WTC11 (cell line): ENCODE results near the gene RCAN2. TPM values are rescaled to one million over a fixed set of nuclear protein-coding genes. Genes with fewer than 3 reads are reported as not detected.

Experiments
- ATAC-seq: fragments of 200-7000 bp; cut with Tn5 transposase; 2 replicates; pipeline ENCODE4 v1.10.0; 2021; ENCODE audit warnings: mild to moderate bottlenecking, moderate library complexity
- CTCF ChIA-PET: fragments of 300-600 bp; sonication (Branson Sonifier 250); formaldehyde crosslinking; loops from one replicate; lab custom pipeline; 2021; ENCODE audit warnings: antibody characterized with exemption; lab: Charles Lee
- POLR2A ChIA-PET: fragments of 350-600 bp; sonication (Branson Sonifier 250); formaldehyde crosslinking; loops from one replicate; lab custom pipeline; 2021; ENCODE audit warnings: antibody characterized with exemption; lab: Charles Lee
- DNase-seq: peaks from one replicate; pipeline ENCODE4 v3.0.0; 2021; ENCODE audit warnings: low spot score
- H3K27ac Mint-ChIP-seq: 2 replicates; pipeline ENCODE4 v1.8.0; 2021; ENCODE audit warnings: mixed read lengths
- H3K27me3 Mint-ChIP-seq: 2 replicates; pipeline ENCODE4 v1.8.0; 2021; ENCODE audit warnings: low read depth, mild to moderate bottlenecking, moderate library complexity, mixed read lengths
- H3K36me3 Mint-ChIP-seq: 2 replicates; pipeline ENCODE4 v1.8.0; 2021; ENCODE audit warnings: mixed read lengths
- H3K4me1 Mint-ChIP-seq: 2 replicates; pipeline ENCODE4 v1.8.0; 2022; ENCODE audit warnings: mixed read lengths
- H3K4me3 Mint-ChIP-seq: 2 replicates; pipeline ENCODE4 v1.8.0; 2021; ENCODE audit warnings: mild to moderate bottlenecking, moderate library complexity, mixed read lengths
- H3K9me3 Mint-ChIP-seq: 2 replicates; pipeline ENCODE4 v1.8.0; 2021; ENCODE audit warnings: mixed read lengths
- FOXP1 ChIP-seq: sonication (generic); formaldehyde crosslinking; IDR thresholded peaks from 2 replicates; pipeline ENCODE4 v1.8.0; 2022; ENCODE audit warnings: missing genetic modification reagents, mild to moderate bottlenecking, moderate library complexity, borderline replicate concordance
- NR1H2 ChIP-seq: sonication (generic); formaldehyde crosslinking; IDR thresholded peaks from 2 replicates; pipeline ENCODE4 v1.9.0; 2021; ENCODE audit warnings: mild to moderate bottlenecking, moderate library complexity, missing genetic modification reagents
- NR2C2 ChIP-seq: sonication (generic); formaldehyde crosslinking; IDR thresholded peaks from 2 replicates; pipeline ENCODE4 v1.8.0; 2022; ENCODE audit warnings: mild to moderate bottlenecking, missing genetic modification reagents
- OVOL2 ChIP-seq: fragments of 250-450 bp; sonication (Bioruptor Pico); IDR thresholded peaks from 2 replicates; pipeline ENCODE4 v1.9.0; 2021; ENCODE audit warnings: mild to moderate bottlenecking, borderline replicate concordance
- RELA ChIP-seq: sonication (generic); formaldehyde crosslinking; IDR thresholded peaks from 2 replicates; pipeline ENCODE4 v1.8.1; 2022; ENCODE audit warnings: missing genetic modification reagents, mild to moderate bottlenecking, borderline replicate concordance
- SOX15 ChIP-seq: fragments of 250-450 bp; sonication (Bioruptor Pico); IDR thresholded peaks from 2 replicates; pipeline ENCODE4 v1.9.0; 2021; ENCODE audit warnings: mild to moderate bottlenecking
- ZNF219 ChIP-seq: sonication (generic); formaldehyde crosslinking; IDR thresholded peaks from 2 replicates; pipeline ENCODE4 v1.8.0; 2023; ENCODE audit warnings: missing genetic modification reagents, mild to moderate bottlenecking, borderline replicate concordance
- total RNA-seq: library from RNA; stranded (reverse); gene quantifications from 3 replicates; pipeline ENCODE4 v1.2.3, GENCODE V29; 2021
- TF ChIP-seq, protein P1 (sequence below): sonication (generic); formaldehyde crosslinking; IDR thresholded peaks from 2 replicates; pipeline ENCODE4 v1.8.0; 2022; ENCODE audit warnings: missing genetic modification reagents
- TF ChIP-seq, protein P2 (sequence below): fragments of 250-450 bp; sonication (Bioruptor Pico); IDR thresholded peaks from 2 replicates; pipeline ENCODE4 v1.9.0; 2021; ENCODE audit warnings: moderate library complexity, mild to moderate bottlenecking, inconsistent platforms, borderline replicate concordance
- TF ChIP-seq, protein P3 (sequence below): sonication (generic); formaldehyde crosslinking; IDR thresholded peaks from 2 replicates; pipeline ENCODE4 v1.8.0; 2022; ENCODE audit warnings: mild to moderate bottlenecking, missing genetic modification reagents
- TF ChIP-seq, protein P4 (sequence below): sonication (generic); formaldehyde crosslinking; IDR thresholded peaks from 2 replicates; pipeline ENCODE4 v1.8.1; 2023; ENCODE audit warnings: mild to moderate bottlenecking, missing genetic modification reagents
- TF ChIP-seq, protein P5 (sequence below): sonication (generic); formaldehyde crosslinking; conservative IDR thresholded peaks from 2 replicates; pipeline ENCODE4 v1.8.1; 2023; ENCODE audit warnings: mild to moderate bottlenecking, low read depth, missing genetic modification reagents, moderate library complexity
- TF ChIP-seq, protein P6 (sequence below): sonication (generic); formaldehyde crosslinking; IDR thresholded peaks from 2 replicates; pipeline ENCODE4 v1.8.1; 2022; ENCODE audit warnings: mild to moderate bottlenecking, missing genetic modification reagents, moderate library complexity, borderline replicate concordance
- TF ChIP-seq, protein P7 (sequence below): sonication (generic); formaldehyde crosslinking; IDR thresholded peaks from 2 replicates; pipeline ENCODE4 v1.8.1; 2022; ENCODE audit warnings: mild to moderate bottlenecking, moderate library complexity, missing genetic modification reagents
- TF ChIP-seq, protein P8 (sequence below): fragments of 250-450 bp; sonication (Bioruptor Pico); IDR thresholded peaks from 2 replicates; pipeline ENCODE4 v1.9.0; 2021; ENCODE audit warnings: mild to moderate bottlenecking, borderline replicate concordance
- TF ChIP-seq, protein P9 (sequence below): sonication (generic); formaldehyde crosslinking; IDR thresholded peaks from 2 replicates; pipeline ENCODE4 v1.8.1; 2023; ENCODE audit warnings: mild to moderate bottlenecking, moderate library complexity, missing genetic modification reagents

The RCAN2 gene
- total RNA-seq, 1 experiment from 2014 or later = 3.9 TPM

DNA sequence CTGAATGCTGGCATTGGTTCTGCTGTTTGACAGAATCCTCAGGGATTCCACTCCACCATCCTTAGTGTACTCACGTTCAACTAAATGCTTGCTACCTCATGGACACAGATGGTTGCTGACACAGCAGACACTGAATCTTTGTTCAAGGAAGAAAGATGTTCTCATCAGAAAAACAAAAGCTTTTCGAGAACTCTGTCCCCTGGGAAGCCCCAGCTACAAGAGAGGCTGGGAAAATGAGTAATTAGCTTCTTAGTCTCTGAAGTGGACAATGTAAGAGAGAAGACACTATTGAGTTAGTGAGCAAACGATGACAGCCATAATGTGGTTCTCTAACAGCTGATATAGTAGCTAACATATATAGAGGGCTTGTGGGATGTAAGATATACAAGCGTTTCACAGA is 289.5 kb downstream of the RCAN2 start:
- Mint-ChIP-seq H3K9me3 (peaks cover 41% of the 10 kb centered on the region), H3K27me3 (no peaks in the 10 kb centered on the region; the same call in 1 of the 2 replicates), H3K27ac (no peak overlapping the region), H3K4me3 (no peak overlapping the region), H3K36me3 (peaks cover 10% of the 10 kb centered on the region; the same call in 1 of the 2 replicates), H3K4me1 (peaks cover 28% of the 10 kb centered on the region)
- TF ChIP-seq NR2C2 (CRISPR knock-in tag) = no peak
- no peak for TF ChIP-seq ZNF219 (CRISPR knock-in tag)
- no peak for TF ChIP-seq NR1H2 (CRISPR knock-in tag)
- TF ChIP-seq, protein P1, sequence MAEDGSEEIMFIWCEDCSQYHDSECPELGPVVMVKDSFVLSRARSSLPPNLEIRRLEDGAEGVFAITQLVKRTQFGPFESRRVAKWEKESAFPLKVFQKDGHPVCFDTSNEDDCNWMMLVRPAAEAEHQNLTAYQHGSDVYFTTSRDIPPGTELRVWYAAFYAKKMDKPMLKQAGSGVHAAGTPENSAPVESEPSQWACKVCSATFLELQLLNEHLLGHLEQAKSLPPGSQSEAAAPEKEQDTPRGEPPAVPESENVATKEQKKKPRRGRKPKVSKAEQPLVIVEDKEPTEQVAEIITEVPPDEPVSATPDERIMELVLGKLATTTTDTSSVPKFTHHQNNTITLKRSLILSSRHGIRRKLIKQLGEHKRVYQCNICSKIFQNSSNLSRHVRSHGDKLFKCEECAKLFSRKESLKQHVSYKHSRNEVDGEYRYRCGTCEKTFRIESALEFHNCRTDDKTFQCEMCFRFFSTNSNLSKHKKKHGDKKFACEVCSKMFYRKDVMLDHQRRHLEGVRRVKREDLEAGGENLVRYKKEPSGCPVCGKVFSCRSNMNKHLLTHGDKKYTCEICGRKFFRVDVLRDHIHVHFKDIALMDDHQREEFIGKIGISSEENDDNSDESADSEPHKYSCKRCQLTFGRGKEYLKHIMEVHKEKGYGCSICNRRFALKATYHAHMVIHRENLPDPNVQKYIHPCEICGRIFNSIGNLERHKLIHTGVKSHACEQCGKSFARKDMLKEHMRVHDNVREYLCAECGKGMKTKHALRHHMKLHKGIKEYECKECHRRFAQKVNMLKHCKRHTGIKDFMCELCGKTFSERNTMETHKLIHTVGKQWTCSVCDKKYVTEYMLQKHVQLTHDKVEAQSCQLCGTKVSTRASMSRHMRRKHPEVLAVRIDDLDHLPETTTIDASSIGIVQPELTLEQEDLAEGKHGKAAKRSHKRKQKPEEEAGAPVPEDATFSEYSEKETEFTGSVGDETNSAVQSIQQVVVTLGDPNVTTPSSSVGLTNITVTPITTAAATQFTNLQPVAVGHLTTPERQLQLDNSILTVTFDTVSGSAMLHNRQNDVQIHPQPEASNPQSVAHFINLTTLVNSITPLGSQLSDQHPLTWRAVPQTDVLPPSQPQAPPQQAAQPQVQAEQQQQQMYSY (CRISPR knock-in tag) = no peak
- TF ChIP-seq, protein P2, sequence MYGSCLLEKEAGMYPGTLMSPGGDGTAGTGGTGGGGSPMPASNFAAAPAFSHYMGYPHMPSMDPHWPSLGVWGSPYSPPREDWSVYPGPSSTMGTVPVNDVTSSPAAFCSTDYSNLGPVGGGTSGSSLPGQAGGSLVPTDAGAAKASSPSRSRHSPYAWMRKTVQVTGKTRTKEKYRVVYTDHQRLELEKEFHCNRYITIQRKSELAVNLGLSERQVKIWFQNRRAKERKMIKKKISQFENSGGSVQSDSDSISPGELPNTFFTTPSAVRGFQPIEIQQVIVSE = no peak
- TF ChIP-seq, protein P3, sequence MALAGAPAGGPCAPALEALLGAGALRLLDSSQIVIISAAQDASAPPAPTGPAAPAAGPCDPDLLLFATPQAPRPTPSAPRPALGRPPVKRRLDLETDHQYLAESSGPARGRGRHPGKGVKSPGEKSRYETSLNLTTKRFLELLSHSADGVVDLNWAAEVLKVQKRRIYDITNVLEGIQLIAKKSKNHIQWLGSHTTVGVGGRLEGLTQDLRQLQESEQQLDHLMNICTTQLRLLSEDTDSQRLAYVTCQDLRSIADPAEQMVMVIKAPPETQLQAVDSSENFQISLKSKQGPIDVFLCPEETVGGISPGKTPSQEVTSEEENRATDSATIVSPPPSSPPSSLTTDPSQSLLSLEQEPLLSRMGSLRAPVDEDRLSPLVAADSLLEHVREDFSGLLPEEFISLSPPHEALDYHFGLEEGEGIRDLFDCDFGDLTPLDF (CRISPR knock-in tag) = no peak
- TF ChIP-seq, protein P4, sequence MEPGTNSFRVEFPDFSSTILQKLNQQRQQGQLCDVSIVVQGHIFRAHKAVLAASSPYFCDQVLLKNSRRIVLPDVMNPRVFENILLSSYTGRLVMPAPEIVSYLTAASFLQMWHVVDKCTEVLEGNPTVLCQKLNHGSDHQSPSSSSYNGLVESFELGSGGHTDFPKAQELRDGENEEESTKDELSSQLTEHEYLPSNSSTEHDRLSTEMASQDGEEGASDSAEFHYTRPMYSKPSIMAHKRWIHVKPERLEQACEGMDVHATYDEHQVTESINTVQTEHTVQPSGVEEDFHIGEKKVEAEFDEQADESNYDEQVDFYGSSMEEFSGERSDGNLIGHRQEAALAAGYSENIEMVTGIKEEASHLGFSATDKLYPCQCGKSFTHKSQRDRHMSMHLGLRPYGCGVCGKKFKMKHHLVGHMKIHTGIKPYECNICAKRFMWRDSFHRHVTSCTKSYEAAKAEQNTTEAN = no peak
- TF ChIP-seq RELA (CRISPR knock-in tag) = no peak
- TF ChIP-seq, protein P5, sequence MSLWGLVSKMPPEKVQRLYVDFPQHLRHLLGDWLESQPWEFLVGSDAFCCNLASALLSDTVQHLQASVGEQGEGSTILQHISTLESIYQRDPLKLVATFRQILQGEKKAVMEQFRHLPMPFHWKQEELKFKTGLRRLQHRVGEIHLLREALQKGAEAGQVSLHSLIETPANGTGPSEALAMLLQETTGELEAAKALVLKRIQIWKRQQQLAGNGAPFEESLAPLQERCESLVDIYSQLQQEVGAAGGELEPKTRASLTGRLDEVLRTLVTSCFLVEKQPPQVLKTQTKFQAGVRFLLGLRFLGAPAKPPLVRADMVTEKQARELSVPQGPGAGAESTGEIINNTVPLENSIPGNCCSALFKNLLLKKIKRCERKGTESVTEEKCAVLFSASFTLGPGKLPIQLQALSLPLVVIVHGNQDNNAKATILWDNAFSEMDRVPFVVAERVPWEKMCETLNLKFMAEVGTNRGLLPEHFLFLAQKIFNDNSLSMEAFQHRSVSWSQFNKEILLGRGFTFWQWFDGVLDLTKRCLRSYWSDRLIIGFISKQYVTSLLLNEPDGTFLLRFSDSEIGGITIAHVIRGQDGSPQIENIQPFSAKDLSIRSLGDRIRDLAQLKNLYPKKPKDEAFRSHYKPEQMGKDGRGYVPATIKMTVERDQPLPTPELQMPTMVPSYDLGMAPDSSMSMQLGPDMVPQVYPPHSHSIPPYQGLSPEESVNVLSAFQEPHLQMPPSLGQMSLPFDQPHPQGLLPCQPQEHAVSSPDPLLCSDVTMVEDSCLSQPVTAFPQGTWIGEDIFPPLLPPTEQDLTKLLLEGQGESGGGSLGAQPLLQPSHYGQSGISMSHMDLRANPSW (CRISPR knock-in tag) = no peak
- TF ChIP-seq SOX15 = no peak
- ChIA-PET CTCF (no interaction called here), POLR2A (no interaction called here)
- DNase-seq (no peak), ATAC-seq (no peak)

DNA sequence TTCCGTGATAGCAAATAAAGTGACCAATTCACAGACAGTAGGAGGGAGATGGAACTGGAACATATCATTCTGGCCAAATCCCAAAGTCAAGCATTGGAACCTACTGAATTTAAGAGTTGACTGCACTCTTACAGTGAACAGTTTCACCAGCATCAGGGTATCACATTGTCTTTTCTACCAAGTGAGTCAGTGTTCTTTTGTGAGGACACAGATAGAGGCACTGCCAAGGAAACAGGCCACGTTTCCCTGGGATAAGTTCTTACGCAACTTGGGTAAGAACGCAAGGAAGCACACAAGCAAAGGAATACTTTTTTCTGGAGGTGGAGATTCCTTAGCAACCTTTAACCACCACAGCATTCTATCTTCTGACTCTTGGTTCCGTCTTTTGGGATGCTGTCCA is 291.9 kb downstream of the RCAN2 start:
- Mint-ChIP-seq H3K36me3 (peaks cover 17% of the 10 kb centered on the region), H3K4me1 (peaks cover 31% of the 10 kb centered on the region), H3K27ac (no peak overlapping the region), H3K9me3 (peaks cover 41% of the 10 kb centered on the region), H3K4me3 (no peak overlapping the region), H3K27me3 (no peaks in the 10 kb centered on the region; the same call in 1 of the 2 replicates)
- no peak for DNase-seq
- ATAC-seq = no peak
- ChIA-PET POLR2A (no interaction called here), CTCF (no interaction called here)
- TF ChIP-seq OVOL2 (CRISPR knock-in tag) = no peak
- TF ChIP-seq, protein P6, sequence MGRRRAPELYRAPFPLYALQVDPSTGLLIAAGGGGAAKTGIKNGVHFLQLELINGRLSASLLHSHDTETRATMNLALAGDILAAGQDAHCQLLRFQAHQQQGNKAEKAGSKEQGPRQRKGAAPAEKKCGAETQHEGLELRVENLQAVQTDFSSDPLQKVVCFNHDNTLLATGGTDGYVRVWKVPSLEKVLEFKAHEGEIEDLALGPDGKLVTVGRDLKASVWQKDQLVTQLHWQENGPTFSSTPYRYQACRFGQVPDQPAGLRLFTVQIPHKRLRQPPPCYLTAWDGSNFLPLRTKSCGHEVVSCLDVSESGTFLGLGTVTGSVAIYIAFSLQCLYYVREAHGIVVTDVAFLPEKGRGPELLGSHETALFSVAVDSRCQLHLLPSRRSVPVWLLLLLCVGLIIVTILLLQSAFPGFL (CRISPR knock-in tag) = no peak
- TF ChIP-seq, protein P7, sequence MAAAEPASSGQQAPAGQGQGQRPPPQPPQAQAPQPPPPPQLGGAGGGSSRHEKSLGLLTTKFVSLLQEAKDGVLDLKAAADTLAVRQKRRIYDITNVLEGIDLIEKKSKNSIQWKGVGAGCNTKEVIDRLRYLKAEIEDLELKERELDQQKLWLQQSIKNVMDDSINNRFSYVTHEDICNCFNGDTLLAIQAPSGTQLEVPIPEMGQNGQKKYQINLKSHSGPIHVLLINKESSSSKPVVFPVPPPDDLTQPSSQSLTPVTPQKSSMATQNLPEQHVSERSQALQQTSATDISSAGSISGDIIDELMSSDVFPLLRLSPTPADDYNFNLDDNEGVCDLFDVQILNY (CRISPR knock-in tag) = no peak
- TF ChIP-seq, protein P8, sequence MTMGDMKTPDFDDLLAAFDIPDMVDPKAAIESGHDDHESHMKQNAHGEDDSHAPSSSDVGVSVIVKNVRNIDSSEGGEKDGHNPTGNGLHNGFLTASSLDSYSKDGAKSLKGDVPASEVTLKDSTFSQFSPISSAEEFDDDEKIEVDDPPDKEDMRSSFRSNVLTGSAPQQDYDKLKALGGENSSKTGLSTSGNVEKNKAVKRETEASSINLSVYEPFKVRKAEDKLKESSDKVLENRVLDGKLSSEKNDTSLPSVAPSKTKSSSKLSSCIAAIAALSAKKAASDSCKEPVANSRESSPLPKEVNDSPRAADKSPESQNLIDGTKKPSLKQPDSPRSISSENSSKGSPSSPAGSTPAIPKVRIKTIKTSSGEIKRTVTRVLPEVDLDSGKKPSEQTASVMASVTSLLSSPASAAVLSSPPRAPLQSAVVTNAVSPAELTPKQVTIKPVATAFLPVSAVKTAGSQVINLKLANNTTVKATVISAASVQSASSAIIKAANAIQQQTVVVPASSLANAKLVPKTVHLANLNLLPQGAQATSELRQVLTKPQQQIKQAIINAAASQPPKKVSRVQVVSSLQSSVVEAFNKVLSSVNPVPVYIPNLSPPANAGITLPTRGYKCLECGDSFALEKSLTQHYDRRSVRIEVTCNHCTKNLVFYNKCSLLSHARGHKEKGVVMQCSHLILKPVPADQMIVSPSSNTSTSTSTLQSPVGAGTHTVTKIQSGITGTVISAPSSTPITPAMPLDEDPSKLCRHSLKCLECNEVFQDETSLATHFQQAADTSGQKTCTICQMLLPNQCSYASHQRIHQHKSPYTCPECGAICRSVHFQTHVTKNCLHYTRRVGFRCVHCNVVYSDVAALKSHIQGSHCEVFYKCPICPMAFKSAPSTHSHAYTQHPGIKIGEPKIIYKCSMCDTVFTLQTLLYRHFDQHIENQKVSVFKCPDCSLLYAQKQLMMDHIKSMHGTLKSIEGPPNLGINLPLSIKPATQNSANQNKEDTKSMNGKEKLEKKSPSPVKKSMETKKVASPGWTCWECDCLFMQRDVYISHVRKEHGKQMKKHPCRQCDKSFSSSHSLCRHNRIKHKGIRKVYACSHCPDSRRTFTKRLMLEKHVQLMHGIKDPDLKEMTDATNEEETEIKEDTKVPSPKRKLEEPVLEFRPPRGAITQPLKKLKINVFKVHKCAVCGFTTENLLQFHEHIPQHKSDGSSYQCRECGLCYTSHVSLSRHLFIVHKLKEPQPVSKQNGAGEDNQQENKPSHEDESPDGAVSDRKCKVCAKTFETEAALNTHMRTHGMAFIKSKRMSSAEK (CRISPR knock-in tag) = no peak
- TF ChIP-seq, protein P9, sequence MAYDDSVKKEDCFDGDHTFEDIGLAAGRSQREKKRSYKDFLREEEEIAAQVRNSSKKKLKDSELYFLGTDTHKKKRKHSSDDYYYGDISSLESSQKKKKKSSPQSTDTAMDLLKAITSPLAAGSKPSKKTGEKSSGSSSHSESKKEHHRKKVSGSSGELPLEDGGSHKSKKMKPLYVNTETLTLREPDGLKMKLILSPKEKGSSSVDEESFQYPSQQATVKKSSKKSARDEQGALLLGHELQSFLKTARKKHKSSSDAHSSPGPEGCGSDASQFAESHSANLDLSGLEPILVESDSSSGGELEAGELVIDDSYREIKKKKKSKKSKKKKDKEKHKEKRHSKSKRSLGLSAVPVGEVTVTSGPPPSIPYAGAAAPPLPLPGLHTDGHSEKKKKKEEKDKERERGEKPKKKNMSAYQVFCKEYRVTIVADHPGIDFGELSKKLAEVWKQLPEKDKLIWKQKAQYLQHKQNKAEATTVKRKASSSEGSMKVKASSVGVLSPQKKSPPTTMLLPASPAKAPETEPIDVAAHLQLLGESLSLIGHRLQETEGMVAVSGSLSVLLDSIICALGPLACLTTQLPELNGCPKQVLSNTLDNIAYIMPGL (CRISPR knock-in tag) = no peak
- no peak for TF ChIP-seq FOXP1 (CRISPR knock-in tag)
